Smooth muscle cell (in vitro differentiated cells): ENCODE measurements around the gene NF1. TPM values are rescaled to one million over a fixed set of nuclear protein-coding genes. Genes with fewer than 3 reads are reported as not detected.

Source experiments
- DNase-seq: peaks from one replicate; lab custom pipeline; 2025; ENCODE audit not compliant: unreplicated experiment; lab: John Stamatoyannopoulos, UW
- H2AFZ ChIP-seq: fragments of 200-600 bp; sonication (generic); 2 replicates; pipeline ENCODE4 v1.6.0; 2016; ENCODE audit warnings: antibody characterized with exemption, low read depth, mild to moderate bottlenecking
- H3F3A ChIP-seq: fragments of 200-600 bp; sonication (generic); 2 replicates; pipeline ENCODE4 v1.6.0; 2017; ENCODE audit warnings: antibody characterized with exemption, low read depth
- H3K27ac ChIP-seq: fragments of 200-600 bp; sonication (generic); 2 replicates; pipeline ENCODE4 v1.5.1; 2016; ENCODE audit warnings: low read depth, mild to moderate bottlenecking
- H3K27me3 ChIP-seq: fragments of 200-600 bp; sonication (generic); 2 replicates; pipeline ENCODE4 v1.6.1; 2016; ENCODE audit warnings: low read depth, mild to moderate bottlenecking
- H3K36me3 ChIP-seq: fragments of 200-600 bp; sonication (generic); 2 replicates; pipeline ENCODE4 v1.5.1; 2016; ENCODE audit warnings: low read depth
- H3K4me1 ChIP-seq: fragments of 200-600 bp; sonication (generic); 2 replicates; pipeline ENCODE4 v1.5.1; 2016; ENCODE audit warnings: low read depth
- H3K4me2 ChIP-seq: fragments of 200-600 bp; sonication (generic); 2 replicates; pipeline ENCODE4 v1.6.0; 2016; ENCODE audit warnings: mild to moderate bottlenecking
- H3K4me3 ChIP-seq: fragments of 200-600 bp; sonication (generic); 2 replicates; pipeline ENCODE4 v1.5.1; 2016; ENCODE audit warnings: mild to moderate bottlenecking
- H3K79me2 ChIP-seq: fragments of 200-600 bp; sonication (generic); 2 replicates; pipeline ENCODE4 v1.6.0; 2016; ENCODE audit warnings: low read depth, mild to moderate bottlenecking
- H3K9ac ChIP-seq: fragments of 200-600 bp; sonication (generic); 2 replicates; pipeline ENCODE4 v1.6.0; 2016; ENCODE audit warnings: low read depth
- H3K9me3 ChIP-seq: fragments of 200-600 bp; sonication (generic); replicated peaks from 2 replicates; pipeline ENCODE4 v1.5.1; 2016; ENCODE audit warnings: low read depth
- H4K20me1 ChIP-seq: fragments of 200-600 bp; sonication (generic); 2 replicates; pipeline ENCODE4 v1.6.0; 2016; ENCODE audit warnings: low read depth
- CTCF ChIP-seq: fragments of 200-600 bp; sonication (generic); IDR thresholded peaks from 2 replicates; pipeline ENCODE4 v1.5.1; 2017; ENCODE audit warnings: borderline replicate concordance, mild to moderate bottlenecking, antibody characterized with exemption; ENCODE audit not compliant: insufficient read depth, poor library complexity, severe bottlenecking
- WGBS: methylation state at CpG from one replicate; pipeline ENCODE4 v1.1.7; 2016; ENCODE audit warnings: low lambda C conversion rate; 5-methylcytosine and 5-hydroxymethylcytosine counted together
- polyA plus RNA-seq: library from polyadenylated mRNA; unstranded; fragments of >200 nt; fragmentation: Nextera tagmentation; extraction: Ambion mirVana; gene quantifications from 2 replicates; pipeline ENCODE4 v1.2.1, GENCODE V29; 2016
- total RNA-seq: library from RNA; depleted of rRNA; stranded (reverse); fragments of >200 nt; gene quantifications from 2 replicates; pipeline ENCODE4 v1.2.3, GENCODE V29; 2014

NF1 gene
- total and polyA plus RNA-seq, 2 experiments from 2014 or later: 7.6 to 74.3 TPM

DNA sequence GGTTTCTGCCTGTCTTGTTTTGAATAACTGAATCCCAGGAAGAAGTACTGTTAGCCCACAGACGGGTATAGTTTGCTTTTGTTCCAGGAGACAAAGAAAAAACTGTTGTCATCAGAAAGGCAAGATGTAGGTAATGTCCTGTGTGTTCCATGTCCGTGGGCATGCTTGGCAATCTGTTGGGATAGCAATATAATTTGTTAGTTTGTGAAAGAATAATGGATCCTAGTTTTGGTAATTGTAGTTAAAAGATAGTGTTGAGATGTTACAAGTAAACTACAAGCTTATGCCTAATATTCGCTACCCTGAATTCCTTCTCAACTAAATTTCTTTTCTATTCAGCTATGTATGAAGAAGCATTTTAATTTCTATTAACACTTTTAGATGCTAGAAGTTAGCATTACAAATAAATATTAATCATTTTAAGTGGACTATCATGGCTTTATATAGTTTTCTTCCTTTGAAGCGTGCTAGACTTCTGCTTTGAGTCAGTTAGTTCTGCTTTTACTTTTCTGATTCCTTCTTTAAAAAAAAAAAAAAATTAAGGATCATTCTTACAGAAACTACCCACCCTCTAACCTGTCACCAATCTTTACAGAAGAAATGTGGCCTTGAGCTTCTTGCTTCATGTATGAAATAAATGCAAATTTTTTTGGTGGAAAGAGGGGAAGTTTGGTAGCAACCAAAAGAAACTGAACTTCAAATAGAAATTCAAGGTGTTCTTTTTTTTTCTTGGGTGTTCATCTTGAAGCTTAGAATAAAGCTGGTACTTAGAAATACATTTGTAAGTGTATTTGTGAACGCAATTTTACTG, 224.3 kb downstream of the NF1 start:
- Histone ChIP-seq H3K36me3 (no peaks in the 10 kb centered on the region), H3F3A (peaks cover 4% of the 10 kb centered on the region), H4K20me1 (peaks cover 7% of the 10 kb centered on the region), H3K27me3 (no peaks in the 10 kb centered on the region), H3K79me2 (peaks cover 2% of the 10 kb centered on the region), H2AFZ (no peak overlapping the region), H3K4me1 (peaks cover 9% of the 10 kb centered on the region), H3K27ac (peak overlapping the region; percentile 75), H3K9ac (no peak overlapping the region), H3K4me3 (no peak overlapping the region), H3K4me2 (no peak overlapping the region), H3K9me3 (no peaks in the 10 kb centered on the region)
- DNase-seq: no peak
- 94% methylated on average over 5 of the region's 5 CpGs for WGBS
- no peak for TF ChIP-seq CTCF

- Histone ChIP-seq H3K4me3 (no peak overlapping the region), H3K4me1 (peaks cover 9% of the 10 kb centered on the region), H3K27me3 (no peaks in the 10 kb centered on the region), H3F3A (peaks cover 4% of the 10 kb centered on the region), H2AFZ (no peak overlapping the region), H3K4me2 (peak overlapping the region; percentile 64), H3K27ac (peak overlapping the region; percentile 75), H3K9ac (no peak overlapping the region), H3K9me3 (no peaks in the 10 kb centered on the region), H3K36me3 (no peaks in the 10 kb centered on the region), H4K20me1 (peaks cover 7% of the 10 kb centered on the region), H3K79me2 (peaks cover 2% of the 10 kb centered on the region)
- 97% methylated on average over 2 of the region's 2 CpGs for WGBS
- TF ChIP-seq CTCF: no peak
- DNase-seq: no peak
Observed at GRCh38 chr17:31320241-31320640, 225.5 kb downstream of the NF1 start.

GRCh38 chr17:31320791-31321190, 226.0 kb downstream of the NF1 start:
- H3K9ac ChIP-seq: peak overlapping the region; percentile 6
- no peak for TF ChIP-seq CTCF
- H3K27ac ChIP-seq: peak overlapping the region; percentile 75
- WGBS: 27% methylated on average over 1 of the region's 1 CpG
- no peak for DNase-seq
- peak overlapping the region; percentile 64 for H3K4me2 ChIP-seq
- H3K4me3 ChIP-seq: no peak overlapping the region
- no peak overlapping the region for H2AFZ ChIP-seq
- peaks cover 9% of the 10 kb centered on the region for H3K4me1 ChIP-seq
- H3F3A ChIP-seq: peaks cover 4% of the 10 kb centered on the region
- H3K9me3 ChIP-seq: no peaks in the 10 kb centered on the region
- H4K20me1 ChIP-seq: peaks cover 7% of the 10 kb centered on the region
- no peaks in the 10 kb centered on the region for H3K27me3 ChIP-seq
- peaks cover 2% of the 10 kb centered on the region for H3K79me2 ChIP-seq
- H3K36me3 ChIP-seq: no peaks in the 10 kb centered on the region

- no peaks in the 10 kb centered on the region for H3K36me3 ChIP-seq
- DNase-seq: no peak
- H4K20me1 ChIP-seq: peaks cover 7% of the 10 kb centered on the region
- no peaks in the 10 kb centered on the region for H3K27me3 ChIP-seq
- no peak within 1 kb of the TSS for H3K4me3 ChIP-seq
- no peaks in the 10 kb centered on the region for H3K9me3 ChIP-seq
- H3K4me2 ChIP-seq: peak within 1 kb of the TSS; percentile 64
- 18% methylated on average over 3 of the region's 3 CpGs for WGBS
- H3K9ac ChIP-seq: peak within 1 kb of the TSS; percentile 6
- H3K4me1 ChIP-seq: peaks cover 9% of the 10 kb centered on the region
- peaks cover 4% of the 10 kb centered on the region for H3F3A ChIP-seq
- TF ChIP-seq CTCF: no peak
- peak within 1 kb of the TSS; percentile 75 for H3K27ac ChIP-seq
- peaks cover 2% of the 10 kb centered on the region for H3K79me2 ChIP-seq
- no peak within 1 kb of the TSS for H2AFZ ChIP-seq
Observed at GRCh38 chr17:31321481-31321880, 226.7 kb downstream of the NF1 start, which contains the start of gene EVI2A. Gene EVI2A (minus strand): TSS chr17:31321622. CDS start chr17:31319013, 2,609 bp downstream.
